Neural cell (in vitro differentiated cells): Measurements from ENCODE around the gene DHPS.

Experiments used
- EZH2 ChIP-seq: fragments of 200-600, 300-800 bp; shearing (Covaris generic), sonication (generic); IDR thresholded peaks from 2 replicates; pipeline ENCODE4 v1.6.1; 2014; ENCODE audit warnings: antibody characterized with exemption, low read length, borderline replicate concordance, mild to moderate bottlenecking; ENCODE audit not compliant: insufficient read depth, poor library complexity, severe bottlenecking
- POLR2AphosphoS5 ChIP-seq: IDR thresholded peaks from 2 replicates; pipeline ENCODE4 v1.6.1; 2012
- RAD21 ChIP-seq: fragments of 450-650 bp; conservative IDR thresholded peaks from 2 replicates; pipeline ENCODE4 v1.6.1; 2014; ENCODE audit warnings: antibody characterized with exemption, mild to moderate bottlenecking, moderate library complexity
- SMC3 ChIP-seq: fragments of 450-650 bp; conservative IDR thresholded peaks from 2 replicates; pipeline ENCODE4 v1.6.1; 2014; ENCODE audit warnings: antibody characterized with exemption, mild to moderate bottlenecking, moderate library complexity; ENCODE audit not compliant: poor library complexity
- TAF1 ChIP-seq: IDR thresholded peaks from 2 replicates; pipeline ENCODE4 v1.6.1; 2012; ENCODE audit warnings: low read depth
- TF ChIP-seq, protein P1 (sequence below): fragments of 450-650 bp; IDR thresholded peaks from 2 replicates; pipeline ENCODE4 v1.5.1; 2014; ENCODE audit warnings: antibody characterized with exemption, mild to moderate bottlenecking, moderate library complexity; ENCODE audit not compliant: poor library complexity, severe bottlenecking

DNA sequence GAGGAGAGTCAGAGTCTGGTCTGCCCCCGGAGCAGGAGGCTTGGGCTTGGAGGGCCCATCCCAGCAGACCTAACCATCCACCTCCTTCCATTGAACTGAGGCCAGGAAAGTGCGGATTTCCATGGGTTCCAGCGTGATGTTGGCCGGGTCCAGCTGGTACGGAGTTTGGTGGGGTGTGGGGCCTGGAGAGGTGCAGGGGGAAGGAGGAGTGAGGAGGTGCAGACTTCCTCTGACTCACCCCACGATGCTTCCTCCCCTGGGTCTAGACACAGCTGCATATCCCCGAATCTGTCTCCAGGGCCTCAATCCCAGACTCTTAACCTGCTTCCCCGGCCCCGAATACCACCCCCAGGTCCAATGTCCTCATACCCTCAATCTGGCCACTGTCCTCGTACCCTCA is 35.1 kb downstream of the DHPS start:
- TF ChIP-seq TAF1 (no peak), EZH2 (no peak), POLR2AphosphoS5 (no peak), SMC3 (no peak), RAD21 (no peak)
- TF ChIP-seq, protein P1, sequence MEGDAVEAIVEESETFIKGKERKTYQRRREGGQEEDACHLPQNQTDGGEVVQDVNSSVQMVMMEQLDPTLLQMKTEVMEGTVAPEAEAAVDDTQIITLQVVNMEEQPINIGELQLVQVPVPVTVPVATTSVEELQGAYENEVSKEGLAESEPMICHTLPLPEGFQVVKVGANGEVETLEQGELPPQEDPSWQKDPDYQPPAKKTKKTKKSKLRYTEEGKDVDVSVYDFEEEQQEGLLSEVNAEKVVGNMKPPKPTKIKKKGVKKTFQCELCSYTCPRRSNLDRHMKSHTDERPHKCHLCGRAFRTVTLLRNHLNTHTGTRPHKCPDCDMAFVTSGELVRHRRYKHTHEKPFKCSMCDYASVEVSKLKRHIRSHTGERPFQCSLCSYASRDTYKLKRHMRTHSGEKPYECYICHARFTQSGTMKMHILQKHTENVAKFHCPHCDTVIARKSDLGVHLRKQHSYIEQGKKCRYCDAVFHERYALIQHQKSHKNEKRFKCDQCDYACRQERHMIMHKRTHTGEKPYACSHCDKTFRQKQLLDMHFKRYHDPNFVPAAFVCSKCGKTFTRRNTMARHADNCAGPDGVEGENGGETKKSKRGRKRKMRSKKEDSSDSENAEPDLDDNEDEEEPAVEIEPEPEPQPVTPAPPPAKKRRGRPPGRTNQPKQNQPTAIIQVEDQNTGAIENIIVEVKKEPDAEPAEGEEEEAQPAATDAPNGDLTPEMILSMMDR: no peak
